MM.1S (cell line): ENCODE data around the gene SPEF1.

Experiments
- EZH2 ChIP-seq: fragments of 300-600 bp; sonication (generic); optimal IDR thresholded peaks from 2 replicates; pipeline ENCODE3; 2017; ENCODE audit warnings: low read depth, mild to moderate bottlenecking, antibody characterized with exemption, low read length, mixed read lengths
- TF ChIP-seq, protein P1 (sequence below): fragments of 300-600 bp; sonication (generic); IDR thresholded peaks from 2 replicates; pipeline ENCODE4 v1.5.1; 2016; ENCODE audit warnings: antibody characterized with exemption, low read length, mixed read lengths

DNA sequence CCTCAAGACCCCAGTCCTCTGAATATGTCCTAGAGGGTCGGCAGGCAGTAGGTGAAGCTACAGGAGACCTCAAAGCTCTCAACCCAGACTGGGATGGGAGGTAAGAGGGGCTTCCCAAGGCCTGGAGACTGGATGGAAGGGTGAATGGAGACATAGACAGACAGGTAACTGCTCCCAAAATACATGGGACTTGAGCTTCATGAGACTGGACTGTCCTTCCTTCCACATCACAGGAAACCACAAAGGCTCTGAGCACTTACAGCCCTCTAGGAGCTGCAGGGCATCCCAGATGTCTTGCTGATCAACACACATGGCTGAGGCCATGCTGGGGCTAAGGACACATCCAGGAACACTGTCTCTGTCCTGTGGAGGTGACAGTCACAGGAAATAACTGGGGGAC, 37.2 kb downstream of the SPEF1 start:
- TF ChIP-seq, protein P1, sequence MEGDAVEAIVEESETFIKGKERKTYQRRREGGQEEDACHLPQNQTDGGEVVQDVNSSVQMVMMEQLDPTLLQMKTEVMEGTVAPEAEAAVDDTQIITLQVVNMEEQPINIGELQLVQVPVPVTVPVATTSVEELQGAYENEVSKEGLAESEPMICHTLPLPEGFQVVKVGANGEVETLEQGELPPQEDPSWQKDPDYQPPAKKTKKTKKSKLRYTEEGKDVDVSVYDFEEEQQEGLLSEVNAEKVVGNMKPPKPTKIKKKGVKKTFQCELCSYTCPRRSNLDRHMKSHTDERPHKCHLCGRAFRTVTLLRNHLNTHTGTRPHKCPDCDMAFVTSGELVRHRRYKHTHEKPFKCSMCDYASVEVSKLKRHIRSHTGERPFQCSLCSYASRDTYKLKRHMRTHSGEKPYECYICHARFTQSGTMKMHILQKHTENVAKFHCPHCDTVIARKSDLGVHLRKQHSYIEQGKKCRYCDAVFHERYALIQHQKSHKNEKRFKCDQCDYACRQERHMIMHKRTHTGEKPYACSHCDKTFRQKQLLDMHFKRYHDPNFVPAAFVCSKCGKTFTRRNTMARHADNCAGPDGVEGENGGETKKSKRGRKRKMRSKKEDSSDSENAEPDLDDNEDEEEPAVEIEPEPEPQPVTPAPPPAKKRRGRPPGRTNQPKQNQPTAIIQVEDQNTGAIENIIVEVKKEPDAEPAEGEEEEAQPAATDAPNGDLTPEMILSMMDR = no peak
- TF ChIP-seq EZH2 = no peak
